Measurements from ENCODE around the gene VPS18.

Gene VPS18

DNA sequence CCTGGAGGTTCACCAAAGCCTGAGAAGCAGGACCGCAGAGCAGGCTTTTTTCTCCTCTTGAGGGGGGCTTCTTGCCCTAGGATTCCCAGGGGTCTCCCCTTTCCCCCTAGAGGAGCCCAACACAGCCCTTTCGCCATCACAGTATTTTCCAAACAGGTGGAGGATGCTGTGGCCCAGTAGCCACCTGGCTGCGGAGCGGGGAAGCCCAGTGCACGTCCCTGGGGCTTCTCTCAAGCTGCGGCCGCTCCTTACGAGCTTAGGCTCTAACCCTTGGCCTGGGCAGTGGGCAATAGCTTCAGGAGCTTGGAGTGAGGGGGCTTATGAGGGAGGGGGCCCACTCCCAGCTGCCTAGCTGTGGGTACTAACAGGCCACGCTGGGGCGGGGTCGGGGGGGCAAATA is 23.3 kb downstream of the VPS18 start:
- no peak overlapping the region for H3K4me3 ChIP-seq (ENCODE audit: low read depth, low read length)
- no peak for DNase-seq (ENCODE audit: low read depth)
- no peak for TF ChIP-seq MAX (IDR thresholded peaks at IDR 0.05; ENCODE audit: low read depth, low read length)
- no peak for TF ChIP-seq MYC (IDR thresholded peaks at IDR 0.05; ENCODE audit: low read depth, low read length)
- no peak for TF ChIP-seq POLR2A (IDR thresholded peaks at IDR 0.05; ENCODE audit: extremely low read depth, insufficient read length)
- TF ChIP-seq, protein P1, sequence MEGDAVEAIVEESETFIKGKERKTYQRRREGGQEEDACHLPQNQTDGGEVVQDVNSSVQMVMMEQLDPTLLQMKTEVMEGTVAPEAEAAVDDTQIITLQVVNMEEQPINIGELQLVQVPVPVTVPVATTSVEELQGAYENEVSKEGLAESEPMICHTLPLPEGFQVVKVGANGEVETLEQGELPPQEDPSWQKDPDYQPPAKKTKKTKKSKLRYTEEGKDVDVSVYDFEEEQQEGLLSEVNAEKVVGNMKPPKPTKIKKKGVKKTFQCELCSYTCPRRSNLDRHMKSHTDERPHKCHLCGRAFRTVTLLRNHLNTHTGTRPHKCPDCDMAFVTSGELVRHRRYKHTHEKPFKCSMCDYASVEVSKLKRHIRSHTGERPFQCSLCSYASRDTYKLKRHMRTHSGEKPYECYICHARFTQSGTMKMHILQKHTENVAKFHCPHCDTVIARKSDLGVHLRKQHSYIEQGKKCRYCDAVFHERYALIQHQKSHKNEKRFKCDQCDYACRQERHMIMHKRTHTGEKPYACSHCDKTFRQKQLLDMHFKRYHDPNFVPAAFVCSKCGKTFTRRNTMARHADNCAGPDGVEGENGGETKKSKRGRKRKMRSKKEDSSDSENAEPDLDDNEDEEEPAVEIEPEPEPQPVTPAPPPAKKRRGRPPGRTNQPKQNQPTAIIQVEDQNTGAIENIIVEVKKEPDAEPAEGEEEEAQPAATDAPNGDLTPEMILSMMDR (IDR thresholded peaks at IDR 0.05; ENCODE audit: low read depth, low read length): no peak

DNA sequence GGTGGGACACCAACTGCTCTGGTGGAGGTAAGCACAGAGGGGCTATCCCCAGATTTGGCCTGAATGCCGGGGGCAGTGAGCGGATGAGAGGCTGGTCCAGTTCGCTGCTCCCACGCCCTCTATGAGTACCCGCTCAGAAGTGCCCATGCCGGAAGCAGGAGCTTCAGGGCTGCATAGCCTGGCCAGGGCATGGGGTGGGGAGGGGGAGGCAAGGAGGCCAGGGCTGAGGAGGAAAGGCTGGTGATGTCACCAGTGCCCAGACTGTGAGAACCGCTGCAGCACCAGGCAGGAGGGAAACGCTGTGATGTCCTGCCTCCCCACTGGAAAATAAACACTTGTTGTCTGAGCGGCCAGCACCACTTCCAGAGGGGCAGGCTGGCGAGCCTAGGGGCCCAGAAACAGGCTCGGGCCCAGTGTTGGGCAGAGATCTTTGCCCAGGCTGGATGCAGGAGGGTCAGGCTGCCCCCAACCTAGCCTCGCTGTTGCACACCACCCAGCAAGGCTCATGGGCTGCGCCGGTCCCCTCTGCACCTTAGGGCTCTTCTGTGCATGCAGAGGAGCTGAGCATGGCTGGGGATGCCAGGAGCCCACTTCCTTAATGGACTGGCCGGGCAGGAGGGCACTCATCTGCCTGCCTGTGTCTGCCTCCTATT is 24.0 kb downstream of the VPS18 start:
- no peak for DNase-seq (ENCODE audit: low read depth)
- TF ChIP-seq MYC (IDR thresholded peaks at IDR 0.05; ENCODE audit: low read depth, low read length) (no peak), MAX (IDR thresholded peaks at IDR 0.05; ENCODE audit: low read depth, low read length) (no peak), POLR2A (IDR thresholded peaks at IDR 0.05; ENCODE audit: extremely low read depth, insufficient read length) (no peak)
- TF ChIP-seq, protein P1 (IDR thresholded peaks at IDR 0.05; ENCODE audit: low read depth, low read length): no peak
- H3K4me3 ChIP-seq (ENCODE audit: low read depth, low read length): no peak overlapping the region

DNA sequence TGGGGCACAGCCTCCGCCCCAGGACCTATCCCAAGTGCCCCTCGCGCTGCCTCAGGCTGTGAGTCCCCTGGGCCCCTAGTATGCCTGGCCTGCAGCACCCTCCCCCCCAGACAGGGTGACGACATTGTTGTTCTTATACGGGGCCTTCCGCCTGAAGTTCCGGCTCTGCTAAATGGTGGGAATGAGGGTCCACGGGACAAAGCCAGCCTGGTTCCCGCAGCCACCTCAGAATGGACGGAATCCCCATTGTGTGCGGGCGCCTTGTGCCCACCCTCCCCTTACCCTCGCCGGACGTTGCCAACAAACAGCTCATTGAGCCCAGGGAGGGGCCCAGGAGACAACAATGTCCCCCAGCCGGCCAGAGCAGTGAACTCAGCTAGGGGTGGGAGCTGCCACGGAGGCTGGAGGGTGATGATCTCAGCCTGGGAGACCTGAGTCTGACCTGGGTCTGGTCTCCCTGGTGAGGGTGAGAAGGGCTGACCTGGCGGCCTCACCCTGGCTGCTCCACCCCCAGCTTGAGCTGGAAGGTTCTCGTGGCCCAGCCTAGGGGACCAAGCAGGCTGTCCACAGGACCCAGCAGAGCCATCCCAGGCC is 24.6 kb downstream of the VPS18 start:
- no peak overlapping the region for H3K4me3 ChIP-seq (ENCODE audit: low read depth, low read length)
- TF ChIP-seq POLR2A (IDR thresholded peaks at IDR 0.05; ENCODE audit: extremely low read depth, insufficient read length): no peak
- DNase-seq (ENCODE audit: low read depth): no peak

DNA sequence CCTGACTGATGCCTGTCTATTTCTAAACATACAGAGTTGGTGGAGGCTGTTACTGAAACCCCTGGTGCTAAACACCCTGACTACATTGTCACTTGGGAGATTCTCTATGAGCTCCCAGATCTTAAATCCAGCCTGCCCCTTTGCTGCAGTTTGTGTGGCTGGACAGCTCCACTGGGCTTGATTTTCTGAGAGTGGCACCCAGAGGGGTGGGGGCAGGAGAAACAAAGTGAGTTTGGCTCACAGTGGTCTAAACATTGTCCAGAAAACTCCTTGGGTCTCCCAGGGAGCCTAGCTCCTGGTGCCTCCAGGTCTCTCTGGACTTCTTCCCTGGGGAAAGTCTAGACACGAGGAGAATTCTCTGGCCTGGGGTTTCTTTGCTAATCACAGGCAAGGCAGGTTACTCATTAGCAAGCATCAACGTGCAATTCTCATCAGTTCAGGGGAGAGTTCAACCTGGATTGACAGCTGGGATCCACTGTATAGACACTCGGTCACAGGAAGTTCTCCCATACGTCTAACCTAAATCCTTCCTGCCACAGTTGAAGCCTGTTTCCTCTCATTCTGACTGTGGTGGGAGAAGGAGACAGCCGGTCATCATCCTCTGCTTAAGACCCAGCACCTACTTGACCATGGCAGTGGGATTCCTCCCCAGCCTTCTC is 27.8 kb downstream of the VPS18 start:
- DNase-seq (ENCODE audit: low read depth): no peak
- TF ChIP-seq, protein P1 (IDR thresholded peaks at IDR 0.05; ENCODE audit: low read depth, low read length): no peak
- TF ChIP-seq MAX (IDR thresholded peaks at IDR 0.05; ENCODE audit: low read depth, low read length): no peak
- no peak for TF ChIP-seq POLR2A (IDR thresholded peaks at IDR 0.05; ENCODE audit: extremely low read depth, insufficient read length)
- no peak for TF ChIP-seq MYC (IDR thresholded peaks at IDR 0.05; ENCODE audit: low read depth, low read length)

DNA sequence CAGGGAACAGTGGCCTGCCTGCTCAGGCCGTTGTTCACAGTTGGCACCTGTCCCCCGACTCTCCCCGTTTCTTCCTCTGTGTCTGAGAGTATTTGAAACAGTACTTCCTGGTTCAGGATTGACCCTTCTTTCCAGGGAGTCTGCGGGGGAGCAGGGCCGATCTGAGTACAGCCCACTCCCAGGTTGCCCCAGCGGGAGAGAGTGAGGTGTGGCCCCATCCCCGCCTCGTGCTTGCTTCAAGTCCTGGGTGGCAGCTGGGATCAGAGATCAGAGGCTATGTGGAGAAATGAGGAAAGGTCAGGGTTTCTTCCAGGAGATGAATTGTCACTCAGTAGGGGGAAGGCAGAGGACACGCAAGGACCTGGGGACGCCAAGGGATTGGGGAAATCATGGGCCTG is 28.4 kb downstream of the VPS18 start:
- no peak for DNase-seq (ENCODE audit: low read depth)
- TF ChIP-seq POLR2A (IDR thresholded peaks at IDR 0.05; ENCODE audit: extremely low read depth, insufficient read length) (no peak), MYC (IDR thresholded peaks at IDR 0.05; ENCODE audit: low read depth, low read length) (no peak), MAX (IDR thresholded peaks at IDR 0.05; ENCODE audit: low read depth, low read length) (no peak)
- TF ChIP-seq, protein P1 (IDR thresholded peaks at IDR 0.05; ENCODE audit: low read depth, low read length): no peak

More for the DNA sequence above, 27.8 kb downstream of the VPS18 start:
- H3K4me3 ChIP-seq (ENCODE audit: low read depth, low read length): no peak overlapping the region

GRCh38 chr15:40923551-40923950 is 29.3 kb downstream of the VPS18 start:
- TF ChIP-seq MAX (IDR thresholded peaks at IDR 0.05; ENCODE audit: low read depth, low read length) (no peak), MYC (IDR thresholded peaks at IDR 0.05; ENCODE audit: low read depth, low read length) (no peak), POLR2A (IDR thresholded peaks at IDR 0.05; ENCODE audit: extremely low read depth, insufficient read length) (no peak)
- TF ChIP-seq, protein P1 (IDR thresholded peaks at IDR 0.05; ENCODE audit: low read depth, low read length): no peak
- DNase-seq (ENCODE audit: low read depth): no peak
- no peak overlapping the region for H3K4me3 ChIP-seq (ENCODE audit: low read depth, low read length)

More for the DNA sequence above, 28.4 kb downstream of the VPS18 start:
- no peak overlapping the region for H3K4me3 ChIP-seq (ENCODE audit: low read depth, low read length)
